ENCODE data around the gene AMFR. TPM values are rescaled to one million over a fixed set of nuclear protein-coding genes. Genes with fewer than 3 reads are reported as not detected.

The AMFR gene
- 100 to 1,000 TPM in 3 of 4 donors, 10 to 100 TPM in 1; 96.4 to 143 (median 124) TPM for polyA plus RNA-seq (ENCODE audit: insufficient read length in 4 of 4)

DNA sequence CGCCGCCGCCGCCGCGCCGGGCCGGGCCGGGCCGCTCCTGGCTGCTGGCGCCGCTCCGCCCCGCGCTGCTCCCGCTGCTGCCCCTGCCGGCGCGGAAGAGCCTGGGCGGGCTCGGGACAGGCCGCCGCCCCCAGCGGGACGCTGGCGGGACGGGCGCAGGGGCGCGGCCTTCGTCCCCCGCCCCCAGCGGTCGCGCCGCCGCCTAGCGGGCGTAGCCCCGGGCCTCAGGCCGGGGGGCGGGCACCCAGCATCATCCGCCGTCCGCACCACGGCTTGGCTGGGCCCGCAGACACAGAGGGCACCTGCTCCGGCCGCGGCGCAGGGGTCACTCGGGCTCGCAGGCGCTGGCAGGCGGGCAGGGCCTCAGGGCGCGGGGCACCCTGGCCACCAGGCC is at the start of gene AMFR:
TSS of gene AMFR (minus strand) at position 107 of the 394 bp plus-strand sequence. CDS start 218 bp downstream, outside the sequence.
- DNase-seq (ENCODE audit: low read depth in 4 of 4, low spot score in 3 of 4): peak in 3 of 4 donors; percentile 45 to 56 (median 47)

DNA sequence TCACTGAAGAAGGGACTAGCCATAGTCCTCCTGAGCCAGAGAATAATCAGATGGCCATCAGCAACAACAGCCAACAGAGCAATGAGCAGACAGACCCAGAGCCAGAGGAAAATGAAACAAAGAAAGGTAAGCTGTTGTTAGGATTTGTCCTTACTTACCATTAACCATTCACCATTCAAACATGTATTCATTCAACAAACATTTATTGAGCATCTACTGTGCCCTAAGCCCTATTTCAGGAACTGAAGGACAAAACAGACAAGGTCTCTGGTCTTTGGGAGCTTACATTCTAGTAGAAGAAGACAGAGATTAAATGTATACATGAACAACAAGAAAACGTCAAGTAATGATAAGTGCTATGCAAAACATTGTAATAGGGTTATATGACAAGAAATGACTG is 45.3 kb upstream of the AMFR start:
- DNase-seq (ENCODE audit: low read depth in 4 of 4, low spot score in 3 of 4): no peak

DNA sequence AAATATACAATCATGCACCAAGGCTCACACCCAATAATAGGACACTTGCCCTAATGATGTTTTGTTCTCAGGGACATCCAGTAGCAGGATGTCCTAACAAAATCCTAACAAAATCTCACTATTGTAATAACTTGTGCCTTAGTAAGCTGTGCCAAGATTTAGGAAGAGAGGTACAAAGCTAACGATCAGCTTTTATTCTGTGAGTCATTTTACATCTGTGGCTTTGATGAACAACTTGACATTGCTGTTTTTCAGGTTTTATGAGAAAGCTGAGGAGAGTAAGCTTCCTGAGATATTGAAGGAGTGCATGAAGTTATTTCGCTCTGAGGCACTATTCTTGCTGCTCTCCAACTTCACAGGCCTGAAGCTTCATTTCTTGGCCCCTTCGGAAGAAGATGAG is 44.9 kb upstream of the AMFR start:
- DNase-seq (ENCODE audit: low read depth in 4 of 4, low spot score in 3 of 4): no peak

- DNase-seq (ENCODE audit: low read depth in 4 of 4, low spot score in 3 of 4): no peak
These were observed 44.4 kb upstream of the AMFR start for GRCh38 chr16:56469748-56470147.

GRCh38 chr16:56468800-56469199 is 43.5 kb upstream of the AMFR start:
- DNase-seq (ENCODE audit: low read depth in 4 of 4, low spot score in 3 of 4): no peak

- DNase-seq (ENCODE audit: low read depth in 4 of 4, low spot score in 3 of 4): no peak
These were observed 41.0 kb upstream of the AMFR start for GRCh38 chr16:56466344-56466743.

GRCh38 chr16:56463153-56463552 is 37.8 kb upstream of the AMFR start:
- DNase-seq (ENCODE audit: low read depth in 4 of 4, low spot score in 3 of 4): no peak

DNA sequence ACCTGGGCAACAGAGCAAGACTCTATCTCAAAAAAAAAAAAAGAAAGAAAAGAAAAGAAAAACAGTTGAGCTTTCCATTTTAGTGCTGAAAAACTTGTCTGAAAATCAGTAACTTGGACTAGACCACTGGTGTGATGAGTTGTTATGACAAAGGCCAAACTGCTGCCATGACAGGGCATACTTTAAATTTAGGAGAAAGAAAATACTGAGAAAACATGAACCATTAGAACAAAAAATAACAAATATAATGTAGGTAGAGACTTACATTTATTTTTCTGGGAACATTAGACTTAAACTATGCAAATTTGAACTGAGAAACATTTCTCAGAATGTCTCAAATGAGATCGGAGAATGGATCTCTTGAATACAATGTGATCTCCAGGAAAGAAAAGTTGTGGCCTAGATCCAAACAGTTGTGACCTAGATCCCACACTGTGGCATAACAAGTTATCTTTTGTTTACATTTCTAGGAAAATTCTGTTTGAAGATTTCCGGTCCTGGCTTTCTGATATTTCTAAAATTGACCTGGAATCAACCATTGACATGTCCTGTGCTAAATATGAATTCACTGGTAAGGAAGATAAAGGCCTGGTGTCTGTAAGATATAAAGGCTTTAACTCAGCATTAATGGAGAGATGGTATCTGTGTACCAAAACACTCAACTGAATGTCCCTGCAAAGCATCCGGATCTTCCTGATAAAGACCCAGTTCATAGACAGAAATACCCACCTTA is 36.9 kb upstream of the AMFR start:
- no peak for DNase-seq (ENCODE audit: low read depth in 4 of 4, low spot score in 3 of 4)

DNA sequence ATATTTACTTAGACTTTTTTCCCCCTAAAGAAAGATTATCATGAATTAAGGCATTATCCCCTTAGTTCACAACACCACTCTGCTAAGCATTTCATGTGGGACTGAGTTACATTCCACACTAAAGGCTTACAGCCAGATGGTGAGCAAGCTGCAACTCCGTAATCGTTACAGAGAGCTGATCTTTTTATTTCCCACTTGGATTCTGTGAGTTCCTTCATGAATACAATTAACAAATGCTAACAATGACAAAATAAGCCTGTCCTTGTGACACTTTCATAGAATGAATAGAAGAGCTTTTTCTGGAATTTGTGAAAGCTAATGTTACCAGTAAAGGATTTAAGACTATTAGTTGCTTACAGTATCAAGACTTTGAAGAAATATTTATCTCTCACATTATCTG is 34.8 kb upstream of the AMFR start:
- no peak for DNase-seq (ENCODE audit: low read depth in 4 of 4, low spot score in 3 of 4)

DNA sequence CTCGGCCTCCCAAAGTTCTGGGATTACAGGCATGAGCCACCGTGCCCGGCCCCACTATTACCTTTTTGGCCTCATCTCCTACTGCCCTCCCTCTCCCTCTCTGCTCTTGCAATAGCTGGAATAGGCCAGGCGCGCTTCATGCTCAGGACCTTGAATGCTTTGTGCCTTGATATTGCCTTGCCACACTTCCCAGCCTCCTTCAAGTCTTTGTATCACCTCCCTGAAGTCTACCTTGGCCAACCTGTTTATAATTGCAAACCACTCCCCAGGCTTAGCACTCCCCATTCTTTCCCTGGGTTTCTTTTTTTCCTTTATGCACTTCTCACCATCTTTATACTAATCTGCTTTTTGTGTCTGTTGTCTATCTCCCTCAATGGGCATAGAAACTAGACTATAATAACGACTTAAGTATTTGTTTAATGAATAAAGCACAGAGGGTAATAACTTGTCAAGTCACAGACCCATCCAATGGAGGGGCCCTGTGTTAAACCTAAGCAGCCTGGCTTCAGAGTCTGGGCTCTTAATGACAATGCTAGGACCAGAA is 32.7 kb upstream of the AMFR start:
- DNase-seq (ENCODE audit: low read depth in 4 of 4, low spot score in 3 of 4): no peak

DNA sequence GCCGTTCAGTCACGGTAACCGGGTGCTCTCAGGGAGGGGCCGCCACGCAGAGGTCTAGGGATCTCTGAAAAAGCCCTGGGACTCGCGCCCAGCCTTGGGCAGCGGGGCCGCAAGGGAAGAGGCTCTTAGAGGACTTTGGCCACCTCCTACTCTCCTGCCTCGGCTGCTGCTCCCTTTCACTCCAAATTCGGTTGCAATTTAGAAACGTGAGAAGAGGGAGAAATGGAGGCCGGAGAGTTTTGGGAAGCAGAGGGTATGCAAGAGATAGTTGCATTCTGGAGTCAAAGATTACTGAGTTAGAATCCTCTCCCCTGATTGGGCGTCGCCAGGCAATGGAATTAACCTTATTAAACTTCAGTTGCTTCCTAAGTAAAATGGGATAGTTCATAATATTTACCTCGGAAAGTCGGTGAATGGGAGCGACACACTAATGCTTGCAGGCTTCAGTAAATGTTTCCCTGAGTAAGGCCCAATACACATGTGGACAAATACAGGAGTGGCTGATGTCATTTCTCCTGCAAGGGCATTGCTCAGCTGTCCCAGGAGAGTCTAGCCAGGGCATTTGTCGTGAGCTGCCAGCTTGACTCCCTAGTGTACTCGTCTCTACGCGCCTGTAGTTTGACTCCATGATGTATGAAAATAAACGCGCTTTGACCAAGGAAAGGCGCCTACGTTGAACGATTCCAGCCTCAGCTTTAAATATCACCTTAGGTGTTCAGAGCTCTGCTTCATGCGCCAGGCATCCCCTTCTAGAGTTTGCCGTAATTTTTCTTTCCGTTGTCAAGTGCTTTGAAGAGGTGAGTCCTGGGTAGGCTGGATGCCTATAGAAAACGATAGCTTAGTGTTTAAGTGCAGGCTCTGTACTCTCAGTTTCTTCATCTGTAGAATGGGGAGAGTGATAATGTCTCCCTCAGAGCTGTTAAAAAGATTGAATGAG is 26.7 kb upstream of the AMFR start:
- DNase-seq (ENCODE audit: low read depth in 4 of 4, low spot score in 3 of 4): peak in 3 of 4 donors; percentile 10 to 29 (median 25)

GRCh38 chr16:56450986-56451752 is 25.8 kb upstream of the AMFR start, which contains the start of the genes NUDT21 and OGFOD1:
NUDT21 (minus strand) TSS chr16:56451332; CDS start chr16:56451202, 130 bp downstream.
OGFOD1 (plus strand) TSS chr16:56451554; CDS start chr16:56451613, 59 bp downstream.
- DNase-seq (ENCODE audit: low read depth in 4 of 4, low spot score in 3 of 4): peak; percentile 89 to 96 (median 91)

- peak in 1 of 4 donors; percentile 3 for DNase-seq (ENCODE audit: low read depth in 4 of 4, low spot score in 3 of 4)
These were observed 25.1 kb upstream of the AMFR start for GRCh38 chr16:56450275-56450985.

DNA sequence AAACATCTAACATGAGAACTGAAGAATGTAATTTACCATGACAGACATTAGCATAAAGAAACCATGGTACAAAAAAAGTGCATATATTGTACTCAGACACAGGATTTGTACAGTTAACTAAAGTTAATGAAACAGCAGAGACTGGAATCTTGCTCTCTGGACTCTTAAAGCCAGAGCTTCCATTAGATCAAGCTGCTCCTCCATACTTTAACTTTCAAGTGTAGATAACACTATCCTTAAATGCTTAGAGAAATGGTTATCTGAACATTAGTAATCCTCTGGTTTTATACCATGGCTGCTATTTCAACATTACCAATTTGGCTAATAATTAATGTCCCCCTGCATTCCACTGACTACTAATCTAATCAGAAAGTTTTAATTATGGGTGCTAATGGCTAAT is 22.7 kb upstream of the AMFR start:
- DNase-seq (ENCODE audit: low read depth in 4 of 4, low spot score in 3 of 4): no peak

- no peak for DNase-seq (ENCODE audit: low read depth in 4 of 4, low spot score in 3 of 4)
These were observed 21.9 kb upstream of the AMFR start for GRCh38 chr16:56447286-56447685.

- DNase-seq (ENCODE audit: low read depth in 4 of 4, low spot score in 3 of 4): no peak
These were observed 12.7 kb upstream of the AMFR start for GRCh38 chr16:56438038-56438437.

DNA sequence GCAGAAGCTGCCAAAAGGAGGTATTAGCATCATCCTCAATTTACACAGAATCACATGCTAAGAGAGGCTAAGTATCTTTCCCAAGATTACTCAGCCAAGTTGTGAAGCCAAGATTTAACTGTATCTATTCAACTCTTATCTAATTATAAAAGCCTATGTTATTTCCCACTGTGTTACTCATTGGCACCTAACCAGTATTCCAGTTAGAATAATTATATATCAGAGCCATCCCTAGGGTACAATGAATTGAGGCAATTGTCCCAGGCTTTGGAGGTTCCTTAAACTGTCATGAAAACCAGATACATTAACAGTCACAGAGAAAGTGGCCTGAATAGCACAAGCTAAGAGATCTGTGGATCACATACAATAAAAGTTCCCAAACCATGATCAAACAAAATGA is 10.9 kb upstream of the AMFR start:
- no peak for DNase-seq (ENCODE audit: low read depth in 4 of 4, low spot score in 3 of 4)

DNA sequence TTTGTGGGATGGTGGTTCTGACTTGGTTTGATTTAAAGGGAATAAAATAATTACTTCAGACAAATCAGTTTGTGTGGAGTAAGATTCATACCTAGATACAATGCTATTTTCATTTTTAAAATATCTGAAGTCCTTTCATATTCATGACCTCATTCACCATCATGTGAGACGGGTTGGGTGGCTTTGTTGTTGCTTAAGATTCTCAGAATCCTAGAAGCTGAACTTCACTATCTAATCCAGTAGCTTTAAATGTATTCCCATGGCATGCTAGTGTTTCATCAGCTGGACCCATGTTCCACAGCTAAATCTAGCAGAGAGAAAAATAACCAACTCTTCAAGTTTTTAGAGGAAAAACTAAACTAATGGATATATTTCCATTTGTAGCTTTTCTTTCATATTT is 2.7 kb upstream of the AMFR start:
- no peak for DNase-seq (ENCODE audit: low read depth in 4 of 4, low spot score in 3 of 4)

GRCh38 chr16:56426585-56426984 is 1.2 kb upstream of the AMFR start:
- no peak for DNase-seq (ENCODE audit: low read depth in 4 of 4, low spot score in 3 of 4)
